HG02588 (cell line): ENCODE data around the gene DTHD1.

ENCODE experiments used
- ATAC-seq: cut with Tn5 transposase; IDR thresholded peaks from one replicate; pipeline ENCODE4 v1.9.1; 2021; ENCODE audit warnings: mild to moderate bottlenecking, moderate library complexity; ENCODE audit not compliant: unreplicated experiment

DTHD1 gene

GRCh38 chr4:36281384-36282106 lies at the start of gene DTHD1:
TSS of gene DTHD1 (plus strand) at chr4:36281616. CDS start at chr4:36281759, 143 bp downstream.
- ATAC-seq = no peak

DNA sequence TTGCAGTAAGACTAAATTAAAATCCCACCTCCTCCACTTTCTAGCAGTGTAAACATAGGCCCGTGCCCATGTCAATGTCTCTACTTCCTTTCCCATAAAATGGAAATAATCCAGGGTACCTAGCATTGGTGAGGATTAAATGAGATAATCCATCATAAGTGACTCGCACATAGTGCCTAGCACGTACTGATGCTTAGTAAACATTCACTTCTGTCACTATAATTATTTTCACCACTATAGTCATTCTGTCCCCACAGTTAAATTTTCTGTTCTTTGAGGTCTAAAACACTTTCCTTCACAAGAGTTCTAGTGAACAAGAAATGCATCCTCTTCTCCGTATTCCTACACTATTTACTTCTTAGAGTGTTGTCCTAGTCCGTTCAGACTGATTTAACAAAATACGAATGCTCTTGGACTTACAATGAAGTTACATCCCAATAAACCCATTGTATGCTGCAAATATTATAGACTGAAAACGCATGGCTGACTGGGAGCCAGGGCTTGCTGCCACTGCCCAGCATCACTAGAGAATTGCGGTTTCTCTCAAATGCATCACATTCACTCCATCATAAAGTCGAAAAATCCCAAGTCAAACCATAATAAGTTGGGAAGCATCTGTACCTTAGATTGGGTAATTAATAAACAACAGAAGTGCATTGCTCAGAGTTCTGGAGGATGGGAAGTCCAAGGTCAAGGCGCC lies 47.7 kb upstream of the DTHD1 start:
- no peak for ATAC-seq

DNA sequence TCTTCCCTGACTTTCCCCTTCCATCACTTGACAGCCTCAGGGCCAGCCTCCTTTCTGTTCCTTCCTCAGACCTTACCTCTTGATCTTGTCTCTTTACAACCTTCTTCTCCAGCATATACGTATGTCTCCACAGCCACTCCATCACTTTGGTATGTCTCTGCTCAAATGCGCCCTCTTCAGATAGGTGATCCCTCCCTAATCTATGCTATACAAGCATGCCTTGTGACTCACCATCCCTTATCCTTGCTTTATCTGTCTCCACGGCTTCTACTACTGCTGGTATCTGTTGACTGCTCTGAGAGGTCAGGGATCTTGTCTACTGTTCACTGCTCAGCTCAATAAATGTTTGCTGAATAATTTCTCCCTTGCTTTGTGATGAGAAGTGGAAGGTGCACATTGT lies 46.1 kb upstream of the DTHD1 start:
- ATAC-seq = no peak

DNA sequence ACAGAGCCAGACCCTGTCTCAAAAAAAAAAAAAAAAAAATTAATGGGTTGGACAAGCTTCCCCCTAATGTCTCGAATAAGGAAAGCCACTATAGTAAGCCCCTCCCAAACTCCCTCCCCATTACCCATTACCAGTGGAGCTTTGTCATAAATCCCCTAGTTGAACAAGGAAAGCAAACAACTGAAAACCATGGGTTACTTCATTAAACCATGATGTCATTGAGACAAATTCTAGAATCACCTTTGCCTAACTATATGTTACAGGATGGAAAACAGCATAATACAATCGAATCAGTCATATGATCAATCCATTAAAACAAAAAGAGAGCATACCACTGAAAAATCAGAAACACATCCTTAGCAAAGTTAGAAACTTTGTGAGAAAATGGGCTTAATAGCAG lies 45.3 kb upstream of the DTHD1 start:
- no peak for ATAC-seq

GRCh38 chr4:36237366-36238313 lies 43.8 kb upstream of the DTHD1 start:
- no peak for ATAC-seq

DNA sequence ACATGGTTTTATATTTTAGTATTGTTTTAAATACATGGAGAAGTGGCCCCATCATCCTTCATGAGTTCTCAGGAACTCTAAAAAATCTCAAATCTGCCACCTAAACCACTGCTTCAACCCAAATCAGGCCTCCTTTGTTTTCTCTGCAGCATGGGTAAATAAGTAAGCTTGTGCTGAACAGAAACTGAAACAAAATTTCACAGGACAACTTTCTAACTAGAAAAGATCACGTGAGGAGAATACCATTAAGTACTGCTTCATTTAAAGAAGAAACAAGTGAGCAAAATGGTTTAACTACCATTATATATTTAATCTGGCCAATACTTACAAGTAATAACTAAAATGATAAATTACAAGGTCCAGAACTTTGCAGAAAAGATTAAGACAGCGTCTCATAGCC lies 39.6 kb upstream of the DTHD1 start:
- peak; percentile 39 for ATAC-seq

DNA sequence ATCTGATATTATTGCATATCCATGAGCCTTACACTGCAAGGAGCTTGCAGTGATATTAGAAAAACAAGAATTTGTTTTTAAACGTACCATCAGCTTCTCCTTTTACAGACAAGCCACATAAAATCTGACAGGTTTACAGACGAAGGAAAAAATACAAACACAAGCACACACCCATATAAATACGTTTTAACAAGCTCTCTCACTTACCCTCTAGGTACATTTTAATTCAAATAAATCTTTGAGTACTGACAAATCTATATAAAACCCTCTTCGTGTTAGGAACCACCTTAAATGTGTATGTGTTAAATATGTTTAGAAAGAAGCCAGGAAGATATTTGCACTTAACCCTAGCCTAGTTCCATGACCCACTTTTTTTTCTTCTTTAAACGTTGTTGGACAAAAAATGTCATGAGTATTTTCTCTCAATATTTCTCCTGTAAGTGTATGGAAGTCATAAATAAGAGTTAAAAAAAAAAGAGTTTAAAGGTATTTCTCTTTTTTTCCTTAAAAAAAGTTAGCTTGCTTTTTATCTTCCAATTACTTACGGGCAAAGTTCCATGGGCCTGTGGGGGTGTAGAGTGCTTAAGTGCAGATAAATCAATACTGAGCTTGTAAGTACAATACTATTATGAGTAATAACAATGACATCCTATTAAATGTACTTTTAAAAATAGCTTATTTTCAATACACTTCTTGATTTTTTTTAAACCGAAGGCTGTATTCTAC lies 38.6 kb upstream of the DTHD1 start:
- ATAC-seq = no peak

- ATAC-seq = peak; percentile 30
These were observed 37.8 kb upstream of the DTHD1 start for GRCh38 chr4:36243355-36244256.

DNA sequence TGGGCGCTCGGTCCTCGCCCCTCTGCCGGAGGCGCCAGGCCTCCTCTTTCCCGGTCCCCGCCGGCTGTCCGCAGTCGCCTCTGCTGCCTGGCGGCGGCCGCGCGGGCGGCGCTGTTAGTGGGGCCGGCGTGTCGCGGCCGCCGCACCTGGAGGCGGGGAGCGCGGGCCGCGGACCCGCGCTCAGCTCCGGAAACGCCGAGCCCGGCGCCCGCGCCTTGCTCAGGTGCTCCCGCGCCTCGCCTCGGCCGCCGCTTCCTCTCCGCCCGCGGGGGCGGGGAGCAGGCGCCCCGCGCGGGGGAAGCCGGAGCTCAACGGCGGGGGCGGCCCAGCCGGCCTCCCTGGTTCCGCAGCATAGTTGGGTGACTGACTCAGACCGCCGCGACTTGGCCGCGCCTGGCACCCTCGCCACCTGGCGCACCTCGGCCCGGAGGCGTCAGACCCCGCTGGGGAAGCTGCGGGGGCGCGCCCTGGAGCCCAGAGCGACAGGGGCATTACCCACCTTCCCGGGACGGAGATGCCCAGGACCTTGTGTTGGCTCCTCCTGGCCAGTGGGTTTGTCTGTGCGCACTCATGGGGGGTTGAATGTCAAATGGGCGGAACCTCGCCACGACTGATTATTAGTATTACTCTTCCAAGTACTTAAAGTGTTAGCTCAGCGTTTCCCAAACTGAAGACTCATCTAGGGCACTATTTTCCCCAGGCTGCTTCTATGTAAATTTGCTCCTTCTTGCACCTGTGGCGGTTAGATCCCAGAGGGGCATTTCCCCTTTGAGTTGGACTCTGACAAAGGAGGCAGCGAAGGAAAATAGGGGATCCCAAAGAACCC lies 36.9 kb upstream of the DTHD1 start, which contains the start of gene ARAP2:
TSS of gene ARAP2 (minus strand) at position 258 of the 826 bp plus-strand sequence. CDS start 15,028 bp downstream, outside the sequence.
- ATAC-seq = peak; percentile 64

- no peak for ATAC-seq
These were observed 31.8 kb upstream of the DTHD1 start for GRCh38 chr4:36249610-36250009.

- ATAC-seq = no peak
These were observed 29.4 kb upstream of the DTHD1 start for GRCh38 chr4:36251983-36252382.

- ATAC-seq = no peak
These were observed 27.0 kb upstream of the DTHD1 start for GRCh38 chr4:36254371-36254770.

GRCh38 chr4:36255577-36255976 lies 25.8 kb upstream of the DTHD1 start:
- peak; percentile 77 for ATAC-seq

GRCh38 chr4:36256398-36256891 lies 25.0 kb upstream of the DTHD1 start:
- peak; percentile 67 for ATAC-seq

- no peak for ATAC-seq
These were observed 20.7 kb upstream of the DTHD1 start for GRCh38 chr4:36260731-36261130.

DNA sequence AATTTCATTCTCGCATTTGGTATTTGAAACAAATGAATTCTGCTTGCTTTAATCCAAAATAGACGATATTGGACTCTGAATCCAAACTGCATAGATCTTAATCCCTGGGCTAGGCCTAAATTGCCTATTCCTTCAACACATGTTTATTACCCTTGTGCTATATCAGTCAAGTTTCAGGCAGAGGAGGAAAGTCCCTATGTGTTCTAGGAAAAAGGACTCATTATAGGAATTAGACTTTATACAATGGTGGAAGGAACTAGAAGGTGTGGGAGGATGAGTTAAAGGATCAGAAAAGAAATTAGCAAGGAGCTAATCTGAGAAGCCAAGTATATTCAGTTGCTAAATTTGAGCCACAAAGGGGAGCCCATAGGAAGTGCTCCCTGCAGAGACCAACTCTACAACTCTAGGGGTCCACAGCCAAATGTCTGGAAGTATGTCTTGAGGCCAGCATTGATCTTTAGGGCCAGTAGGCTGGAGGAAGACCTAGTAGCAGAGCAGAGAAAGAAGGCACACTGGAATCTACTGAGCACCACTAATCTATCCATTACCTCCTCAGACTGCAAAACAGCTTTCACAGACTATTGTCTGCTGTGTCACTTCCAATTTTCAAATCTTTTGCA lies 17.1 kb upstream of the DTHD1 start:
- ATAC-seq = no peak

- no peak for ATAC-seq
These were observed 13.7 kb upstream of the DTHD1 start for GRCh38 chr4:36267486-36268268.
